Epithelial cell of prostate (primary cell): ENCODE data around the gene CALHM5.

Experiments used
- DNase-seq: peaks from one replicate; pipeline ENCODE4 v3.0.0-alpha.2; 2011; ENCODE audit warnings: low read depth, low spot score
- H3K27ac ChIP-seq: fragments of 450-650 bp; 2 replicates; pipeline ENCODE4 v1.5.1; 2017; ENCODE audit warnings: mild to moderate bottlenecking

The CALHM5 gene

GRCh38 chr6:116500969-116501433 is 10.4 kb upstream of the CALHM5 start:
- no peak overlapping the region for H3K27ac ChIP-seq
- no peak for DNase-seq

- no peak for DNase-seq
- no peak overlapping the region for H3K27ac ChIP-seq
Observed at GRCh38 chr6:116507324-116507723, 4.1 kb upstream of the CALHM5 start.

GRCh38 chr6:116508527-116508926 is 2.9 kb upstream of the CALHM5 start:
- H3K27ac ChIP-seq = no peak overlapping the region
- no peak for DNase-seq

- no peak for DNase-seq
- no peak overlapping the region for H3K27ac ChIP-seq
Observed at GRCh38 chr6:116512111-116512559, 696 bp downstream of the CALHM5 start.

DNA sequence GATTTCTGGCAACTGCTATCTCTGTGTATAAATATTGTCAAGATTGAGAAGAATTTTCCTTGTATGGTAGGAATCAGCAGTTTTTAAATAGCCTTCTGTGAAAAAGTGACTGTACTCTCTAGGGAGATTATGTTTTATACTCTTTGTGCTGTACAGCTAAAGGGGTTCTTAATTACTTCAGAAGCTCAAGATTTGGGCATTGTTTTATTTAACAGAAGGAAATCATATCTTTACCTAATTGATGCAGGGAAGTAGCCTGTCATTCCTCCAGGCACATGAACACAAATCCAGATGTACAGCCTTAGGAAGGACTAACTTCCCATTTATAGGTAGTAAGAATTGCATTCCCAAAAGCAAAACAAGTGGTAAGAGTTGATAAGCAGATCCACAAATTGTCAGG is 1.3 kb downstream of the CALHM5 start:
- no peak for DNase-seq
- peak overlapping the region; percentile 21 for H3K27ac ChIP-seq

DNA sequence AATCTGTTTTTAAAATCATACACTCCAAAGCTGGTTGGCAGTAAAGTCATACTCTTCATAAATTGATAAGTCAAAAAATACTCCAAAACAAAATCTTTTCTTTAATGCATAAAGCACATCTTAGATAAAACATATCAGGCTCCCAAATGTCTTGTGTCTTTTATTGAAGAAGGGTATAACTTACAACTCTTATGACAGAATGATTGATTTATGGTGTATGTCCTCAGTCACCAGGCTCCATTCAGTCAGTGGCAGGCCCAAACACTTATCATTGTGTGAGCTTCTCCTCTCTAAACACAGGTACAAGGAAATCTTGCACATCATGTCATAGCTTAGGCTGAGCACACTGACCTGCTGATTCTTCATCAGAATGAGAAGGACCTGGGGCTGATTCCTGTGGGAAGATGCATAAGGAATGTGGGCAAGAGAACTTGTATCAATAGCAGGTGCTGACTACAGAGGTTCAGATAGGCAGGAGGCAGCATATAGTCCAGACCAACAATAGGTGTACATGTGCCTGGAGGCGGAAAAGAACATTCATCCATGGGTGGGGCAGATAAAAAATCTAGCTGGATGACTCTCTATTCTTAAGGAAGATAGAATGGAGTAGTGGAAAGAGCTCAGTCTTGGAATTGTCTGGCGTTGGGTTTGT is 1.9 kb downstream of the CALHM5 start:
- peak overlapping the region; percentile 21 for H3K27ac ChIP-seq

GRCh38 chr6:116514111-116514510 is 2.7 kb downstream of the CALHM5 start:
- DNase-seq = no peak
- peak overlapping the region; percentile 14 for H3K27ac ChIP-seq

More for the DNA sequence above, 1.9 kb downstream of the CALHM5 start:
- peak; percentile 49 for DNase-seq

GRCh38 chr6:116515141-116515540 is 3.7 kb downstream of the CALHM5 start:
- no peak for DNase-seq
- H3K27ac ChIP-seq = no peak overlapping the region

- H3K27ac ChIP-seq = no peak overlapping the region
- no peak for DNase-seq
Observed at GRCh38 chr6:116518621-116519368, 7.4 kb downstream of the CALHM5 start.

- DNase-seq = no peak
- H3K27ac ChIP-seq = no peak overlapping the region
Observed at GRCh38 chr6:116522896-116523295, 11.5 kb downstream of the CALHM5 start.

GRCh38 chr6:116524236-116524635 is 12.8 kb downstream of the CALHM5 start:
- DNase-seq = no peak
- no peak overlapping the region for H3K27ac ChIP-seq

GRCh38 chr6:116528133-116528532 is 16.7 kb downstream of the CALHM5 start:
- no peak overlapping the region for H3K27ac ChIP-seq
- DNase-seq = no peak

- no peak overlapping the region for H3K27ac ChIP-seq
- no peak for DNase-seq
Observed at GRCh38 chr6:116528780-116529179, 17.3 kb downstream of the CALHM5 start.

GRCh38 chr6:116529466-116530290 is 18.2 kb downstream of the CALHM5 start:
- no peak overlapping the region for H3K27ac ChIP-seq
- DNase-seq = no peak

DNA sequence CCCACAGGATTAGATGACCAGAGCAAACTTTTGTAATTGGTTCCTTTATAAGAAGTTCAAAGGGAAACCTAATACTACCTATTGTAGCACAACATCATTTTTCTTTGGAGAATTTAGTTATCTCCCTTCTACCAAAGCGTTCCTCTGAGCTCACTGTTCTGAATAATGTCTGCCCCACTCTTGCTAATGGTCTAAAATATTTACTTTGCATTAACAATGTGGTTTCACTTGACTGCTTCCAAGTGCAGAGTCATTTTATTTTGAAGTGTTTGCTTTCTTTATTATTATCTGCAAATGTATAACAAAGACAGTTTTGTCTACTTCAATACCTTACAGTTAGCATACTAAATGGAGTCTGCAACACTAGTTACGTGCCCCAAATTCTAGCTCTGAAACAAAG is 19.0 kb downstream of the CALHM5 start:
- no peak overlapping the region for H3K27ac ChIP-seq
- no peak for DNase-seq

DNA sequence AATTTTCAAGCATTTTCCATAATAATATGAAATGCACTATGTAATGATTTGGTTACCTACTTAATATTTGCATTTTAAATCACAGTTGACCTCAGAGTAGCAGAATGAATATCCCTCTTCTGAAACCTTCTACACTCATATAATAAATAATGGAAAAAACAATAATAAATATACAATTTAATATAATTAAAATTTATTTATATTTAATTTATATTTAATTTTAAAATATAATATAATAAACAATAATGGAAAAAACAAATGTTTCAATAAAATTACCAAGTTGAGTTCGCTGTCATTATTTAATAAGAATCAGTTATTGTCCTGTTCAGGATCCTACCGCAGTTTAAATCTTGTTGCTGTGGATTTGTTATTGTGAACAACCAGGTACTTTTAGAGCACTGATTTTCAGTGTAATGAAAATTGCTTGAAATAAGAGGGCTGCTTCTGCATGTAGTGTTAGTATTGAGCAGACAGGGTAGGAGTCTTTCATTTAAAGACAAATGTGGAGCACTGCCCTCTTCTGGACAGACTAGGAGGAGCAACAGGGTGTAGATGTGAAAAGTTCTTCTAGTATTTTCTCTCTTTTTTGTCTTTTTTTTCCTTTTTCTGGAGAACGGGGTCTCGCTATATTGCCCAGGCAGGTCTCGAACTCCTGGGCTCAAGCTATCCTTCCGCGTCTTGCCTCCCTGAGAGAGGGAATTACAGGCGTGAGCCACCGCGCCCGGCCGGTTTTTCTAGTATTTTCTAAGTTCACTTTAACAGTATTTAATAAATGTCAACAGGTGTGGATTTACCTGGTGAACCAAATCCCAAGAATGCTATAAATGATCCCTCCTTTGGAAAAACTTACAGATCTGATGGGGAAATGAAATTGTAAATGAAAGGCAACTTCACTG is 20.5 kb downstream of the CALHM5 start:
- no peak for DNase-seq
- H3K27ac ChIP-seq = no peak overlapping the region

DNA sequence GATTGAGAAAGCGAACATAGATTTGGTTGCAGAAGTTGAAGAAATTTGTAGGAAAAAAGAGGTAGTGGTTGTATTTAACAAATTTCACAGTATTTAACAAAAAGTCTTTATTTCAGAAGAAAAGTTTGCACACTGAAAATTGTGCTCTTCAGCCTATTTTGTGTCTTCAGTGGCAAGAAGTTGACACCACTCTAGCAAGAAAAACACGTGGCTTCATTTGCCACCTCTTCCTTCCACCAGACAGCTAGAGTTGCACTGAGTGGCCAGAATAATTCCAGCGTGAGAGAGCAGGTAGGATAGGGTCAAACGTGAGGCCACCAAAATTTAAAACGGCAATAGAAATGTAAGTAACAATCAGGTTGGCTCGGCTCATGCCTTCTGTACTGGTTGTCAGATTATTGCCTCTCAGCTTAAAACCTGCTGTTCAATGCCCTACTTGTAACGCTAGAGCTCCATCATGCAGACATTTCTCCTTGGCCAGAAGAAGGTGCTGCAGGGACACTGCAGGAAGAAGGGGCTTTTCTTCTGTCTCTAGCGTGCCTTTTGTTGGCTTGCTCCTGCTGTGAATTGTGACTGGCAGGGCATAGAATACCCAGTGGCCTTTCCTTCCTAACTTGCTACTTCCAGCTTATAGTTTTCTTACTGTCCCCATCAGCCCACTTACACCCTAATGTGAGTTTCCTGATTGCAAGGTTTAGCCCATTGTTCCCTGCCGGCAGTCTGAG is 22.0 kb downstream of the CALHM5 start:
- no peak for DNase-seq
- H3K27ac ChIP-seq = no peak overlapping the region

DNA sequence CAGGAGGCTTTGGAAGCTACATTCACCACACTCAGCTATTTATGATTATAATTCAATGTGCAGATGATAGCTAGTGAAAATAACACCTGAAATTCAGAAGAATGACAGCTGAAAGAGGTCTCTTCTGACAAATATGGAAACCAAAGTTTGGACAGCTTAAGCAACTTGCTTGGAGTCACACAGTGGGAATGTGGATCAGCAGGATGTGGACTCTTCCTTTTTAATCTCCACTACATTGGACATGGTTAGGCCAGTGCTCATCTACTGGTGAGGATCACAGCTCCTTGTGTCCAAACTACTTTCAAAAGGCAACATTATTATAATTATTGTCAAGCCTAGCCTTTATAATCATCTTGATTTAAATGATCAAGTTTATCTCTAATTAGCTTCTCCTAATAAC is 23.7 kb downstream of the CALHM5 start:
- peak; percentile 31 for DNase-seq
- peak overlapping the region; percentile 44 for H3K27ac ChIP-seq

GRCh38 chr6:116536216-116536621 is 24.8 kb downstream of the CALHM5 start:
- DNase-seq = peak; percentile 86
- H3K27ac ChIP-seq = peak overlapping the region; percentile 44
